K562 (cell line): Measurements from ENCODE around the gene HDC. TPM values are rescaled to one million over a fixed set of nuclear protein-coding genes. Genes with fewer than 3 reads are reported as not detected.

ENCODE experiments used
- ATAC-seq: fragments of 200-7000 bp; cut with Tn5 transposase; 3 replicates; pipeline ENCODE4 v1.9.1; 2020; ENCODE audit warnings: moderate library complexity
- BruUV-seq: library from RNA; stranded (reverse); fragments of 400-500 nt; replicated peaks from 2 replicates; lab custom pipeline; 2021; lab: Mats Ljungman, UMichigan
- CTCF ChIA-PET: fragments of 300-600 bp; formaldehyde crosslinking; extraction: SDS; loops from one replicate; lab custom pipeline; 2021; ENCODE audit warnings: low intra/inter-chr PET ratio; lab: Yijun Ruan, JAX
- POLR2A ChIA-PET: fragments of 300-600, 350-650 bp; sonication (Branson Sonifier 250); formaldehyde crosslinking; extraction: SDS; loops from one replicate; lab custom pipeline; 2021; ENCODE audit warnings: antibody characterized with exemption, inconsistent platforms; lab: Yijun Ruan, JAX
- DNase-seq, 4 experiments: peaks; one replicate each; pipeline versions ENCODE4 v3.0.0 to v3.0.0-alpha.2; 2011 to 2018; ENCODE audit warnings: low spot score in 3 of 4, mixed read lengths in 3 of 4; ENCODE audit errors: extremely low read depth in 1 of 4
- FAIRE-seq: peaks from 2 replicates; lab custom pipeline; 2011; peaks lifted over from hg19 to GRCh38; lab: Jason Lieb, UNC
- H2AFZ ChIP-seq: 2 replicates; pipeline ENCODE4 v1.6.0; 2011; ENCODE audit warnings: low read depth, low read length, control low read depth, inconsistent platforms
- H3K27ac ChIP-seq: fragments of 200-600 bp; 3 replicates; pipeline ENCODE4 v1.8.0; 2011; ENCODE audit warnings: low read depth, mild to moderate bottlenecking, control low read depth, inconsistent platforms, low read length, moderate library complexity, mixed read lengths; ENCODE audit errors: extremely low read depth
- H3K27me3 ChIP-seq, 2 experiments: fragments of 300-600 bp in 1 of 2; 2 replicates in 1 of 2; 3 replicates in 1 of 2; pipeline versions ENCODE4 v1.6.0 to v1.8.0; 2011; ENCODE audit warnings: inconsistent platforms in 2 of 2, low read length in 2 of 2, mild to moderate bottlenecking in 1 of 2, mixed read lengths in 1 of 2, moderate library complexity in 1 of 2; ENCODE audit not compliant: control insufficient read depth in 2 of 2, insufficient read depth in 2 of 2
- H3K36me3 ChIP-seq: fragments of 300-600 bp; 3 replicates; pipeline ENCODE4 v1.8.0; 2011; ENCODE audit warnings: mild to moderate bottlenecking, low read length, inconsistent platforms; ENCODE audit not compliant: control insufficient read depth, insufficient read depth
- H3K4me1 ChIP-seq, 2 experiments: fragments of 200-600 bp in 1 of 2; replicated peaks in 1 of 2; 2 replicates in 1 of 2; 3 replicates in 1 of 2; pipeline versions ENCODE4 v1.5.1 to v1.8.0; 2011; ENCODE audit warnings: inconsistent platforms in 2 of 2, low read length in 2 of 2, mild to moderate bottlenecking in 1 of 2, mixed read lengths in 1 of 2, moderate library complexity in 1 of 2; ENCODE audit not compliant: control insufficient read depth in 2 of 2, insufficient read depth in 2 of 2
- H3K4me2 ChIP-seq: 2 replicates; pipeline ENCODE4 v1.6.1; 2011; ENCODE audit warnings: low read length, control low read depth, inconsistent platforms, mixed read lengths; ENCODE audit not compliant: insufficient read depth
- H3K4me3 ChIP-seq: fragments of 200-600 bp; sonication (generic), shearing (Covaris generic); 2 replicates; pipeline ENCODE4 v1.5.1; 2016; ENCODE audit warnings: control low read depth, inconsistent platforms
- H3K79me2 ChIP-seq: fragments of 200-600 bp; 3 replicates; pipeline ENCODE4 v1.8.0; 2011; ENCODE audit warnings: low read length, inconsistent platforms; ENCODE audit not compliant: control insufficient read depth, insufficient read depth
- H3K9ac ChIP-seq, 2 experiments: 2 replicates each; pipeline versions ENCODE4 v1.6.0 to v1.6.1; 2011; ENCODE audit warnings: low read depth in 2 of 2, low read length in 2 of 2, control low read depth in 1 of 2, inconsistent platforms in 1 of 2, mild to moderate bottlenecking in 1 of 2, mixed read lengths in 1 of 2; ENCODE audit not compliant: insufficient read depth in 1 of 2
- H3K9me1 ChIP-seq: one replicate; pipeline ENCODE4 v1.6.0; 2011; ENCODE audit warnings: inconsistent platforms, mild to moderate bottlenecking, low read length, moderate library complexity; ENCODE audit not compliant: control insufficient read depth, insufficient read depth
- H3K9me3 ChIP-seq: replicated peaks from 2 replicates; pipeline ENCODE4 v1.5.1; 2011; ENCODE audit warnings: low read depth, low read length, inconsistent platforms; ENCODE audit not compliant: control insufficient read depth, insufficient read depth
- H4K20me1 ChIP-seq: replicated peaks from 2 replicates; pipeline ENCODE4 v1.6.1; 2011; ENCODE audit warnings: low read length, inconsistent platforms, mixed read lengths; ENCODE audit not compliant: control insufficient read depth, insufficient read depth
- CTCFL ChIP-seq: IDR thresholded peaks from 2 replicates; pipeline ENCODE4 v1.6.1; 2011; ENCODE audit warnings: borderline replicate concordance, low read depth, mild to moderate bottlenecking, moderate library complexity, low read length; ENCODE audit not compliant: insufficient read depth, poor library complexity, severe bottlenecking
- KDM1A ChIP-seq, 2 experiments: fragments of 450-650 bp; IDR thresholded peaks; 2 replicates each; pipeline ENCODE4 v1.6.1; 2016; ENCODE audit warnings: mild to moderate bottlenecking in 2 of 2
- SMAD1 ChIP-seq: fragments of 150-350 bp; IDR thresholded peaks from 2 replicates; pipeline ENCODE4 v1.6.1; 2014; ENCODE audit warnings: low read length, low read depth; ENCODE audit not compliant: partially characterized antibody
- SRSF9 ChIP-seq: fragments of 200-400 bp; formaldehyde crosslinking; IDR thresholded peaks from 2 replicates; pipeline ENCODE4 v1.6.1; 2017; ENCODE audit warnings: low read depth, low read length, borderline replicate concordance
- ZNF696 ChIP-seq: fragments of 250-450 bp; sonication (Bioruptor Pico); conservative IDR thresholded peaks from 2 replicates; pipeline ENCODE4 v1.4.0; 2020; ENCODE audit warnings: mild to moderate bottlenecking, moderate library complexity
- ZNF780A ChIP-seq: fragments of 250-450 bp; sonication (Bioruptor Pico); IDR thresholded peaks from 2 replicates; pipeline ENCODE4 v1.5.0; 2021; ENCODE audit warnings: mild to moderate bottlenecking
- WGBS: fragments of 100-300 bp; shearing (Covaris generic); methylation state at CpG from one replicate; pipeline ENCODE4 v1.1.6; 2016; ENCODE audit warnings: low coverage, mixed read lengths; ENCODE audit not compliant: insufficient coverage; ENCODE audit errors: missing lambda C conversion rate; 5-methylcytosine and 5-hydroxymethylcytosine counted together
- in situ Hi-C: fragments of 300-500 bp; cut with MboI; formaldehyde crosslinking; loops from 4 replicates; pipeline ENCODE4 v1.15.0; 2018; ENCODE audit warnings: inconsistent platforms, mixed read lengths
- intact Hi-C: fragments of 100-400 bp; cut with micrococcal nuclease; formaldehyde crosslinking; loops from 2 replicates; pipeline ENCODE4 v1.14.2; 2022
- polyA plus RNA-seq, 8 experiments: library from polyadenylated mRNA; depleted of rRNA in 4 of 8; stranded (reverse) in 5 of 8; unstranded in 3 of 8; fragments of >200 nt; fragmentation: Nextera tagmentation in 2 of 8; fragmentation: Illumina TruSeq in 1 of 8; extraction: Ambion mirVana in 2 of 8; extraction: Trizol in 1 of 8; gene quantifications; 2 replicates each; pipeline versions ENCODE4 v1.2.1 to v1.2.3, GENCODE V29; 2011 to 2014; ENCODE audit warnings: inconsistent platforms in 1 of 8, missing spikeins in 1 of 8
- total RNA-seq, 7 experiments: library from RNA; depleted of rRNA in 6 of 7; stranded (reverse); fragments of >200 nt in 6 of 7; fragmentation: Illumina TruSeq in 2 of 7; extraction: Trizol in 2 of 7; gene quantifications; 2 replicates each; pipeline versions ENCODE4 v1.2.1 to v1.2.3, GENCODE V29; 2011 to 2021; ENCODE audit warnings: low replicate concordance in 1 of 7
- TF ChIP-seq, protein P1 (sequence below): conservative IDR thresholded peaks from 2 replicates; pipeline ENCODE4 v1.6.1; 2011; ENCODE audit warnings: low read depth, mild to moderate bottlenecking, low read length; ENCODE audit not compliant: control insufficient read depth
- TF ChIP-seq, protein P2 (sequence below): fragments of 450-650 bp; formaldehyde crosslinking; IDR thresholded peaks from 2 replicates; pipeline ENCODE4 v1.4.0; 2022; ENCODE audit warnings: mild to moderate bottlenecking, moderate library complexity

Gene HDC
- total and polyA plus RNA-seq, 9 of the 15 experiments (the other 6 are each of a cell fraction or from before 2014, with no cell fraction given) = 0.26 to 5.3 (median 0.99) TPM

GRCh38 chr15:50228866-50229265 lies 36.7 kb downstream of the HDC start:
- Histone ChIP-seq H3K79me2 (no peaks in the 10 kb centered on the region), H3K27ac (no peak overlapping the region), H3K9me1 (no peaks in the 10 kb centered on the region), H3K9ac (no peak overlapping the region), H3K9me3 (no peaks in the 10 kb centered on the region), H4K20me1 (no peaks in the 10 kb centered on the region), H3K4me3 (no peak overlapping the region), H3K36me3 (peaks cover 37% of the 10 kb centered on the region), H3K4me2 (no peak overlapping the region), H3K27me3 (no peaks in the 10 kb centered on the region), H2AFZ (no peak overlapping the region), H3K4me1 (no peaks in the 10 kb centered on the region)
- WGBS = 84% methylated on average over 3 of the region's 3 CpGs
- no peak for ATAC-seq
- no TSS peak for BruUV-seq
- CTCF ChIA-PET = no interaction called here
- POLR2A ChIA-PET = interaction anchor here (0.6 to 1.4 kb wide), 5 partner anchors 9 to 1351 kb away, joined by 3 to 5 read pairs (median 4); partner anchors contain the start of gene EID1
- intact Hi-C loops = no loop called here
- in situ Hi-C loops = no loop called here
- no peak for FAIRE-seq
- no peak for DNase-seq
- TF ChIP-seq, protein P1, sequence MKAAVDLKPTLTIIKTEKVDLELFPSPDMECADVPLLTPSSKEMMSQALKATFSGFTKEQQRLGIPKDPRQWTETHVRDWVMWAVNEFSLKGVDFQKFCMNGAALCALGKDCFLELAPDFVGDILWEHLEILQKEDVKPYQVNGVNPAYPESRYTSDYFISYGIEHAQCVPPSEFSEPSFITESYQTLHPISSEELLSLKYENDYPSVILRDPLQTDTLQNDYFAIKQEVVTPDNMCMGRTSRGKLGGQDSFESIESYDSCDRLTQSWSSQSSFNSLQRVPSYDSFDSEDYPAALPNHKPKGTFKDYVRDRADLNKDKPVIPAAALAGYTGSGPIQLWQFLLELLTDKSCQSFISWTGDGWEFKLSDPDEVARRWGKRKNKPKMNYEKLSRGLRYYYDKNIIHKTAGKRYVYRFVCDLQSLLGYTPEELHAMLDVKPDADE = no peak
- no peak for TF ChIP-seq ZNF780A (CRISPR knock-in tag)
- TF ChIP-seq, protein P2, sequence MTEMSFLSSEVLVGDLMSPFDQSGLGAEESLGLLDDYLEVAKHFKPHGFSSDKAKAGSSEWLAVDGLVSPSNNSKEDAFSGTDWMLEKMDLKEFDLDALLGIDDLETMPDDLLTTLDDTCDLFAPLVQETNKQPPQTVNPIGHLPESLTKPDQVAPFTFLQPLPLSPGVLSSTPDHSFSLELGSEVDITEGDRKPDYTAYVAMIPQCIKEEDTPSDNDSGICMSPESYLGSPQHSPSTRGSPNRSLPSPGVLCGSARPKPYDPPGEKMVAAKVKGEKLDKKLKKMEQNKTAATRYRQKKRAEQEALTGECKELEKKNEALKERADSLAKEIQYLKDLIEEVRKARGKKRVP = no peak
- no peak for TF ChIP-seq ZNF696
- no peak for TF ChIP-seq SMAD1
- no peak for TF ChIP-seq KDM1A (IDR thresholded peaks at IDR 0.05)
- no peak for TF ChIP-seq CTCFL
- TF ChIP-seq SRSF9 = no peak
